Ascending aorta (tissue), 2 donors: ENCODE data around the gene GARIN3. TPM values are rescaled to one million over a fixed set of nuclear protein-coding genes. Genes with fewer than 3 reads are reported as not detected.
"Not testable (repeated sequence)": the region's sequence is repeated elsewhere in the genome, so short reads cannot be mapped to it uniquely, and the experiment has no call there.

ENCODE experiments used
- DNase-seq, 2 donors: peaks; one replicate each; pipeline ENCODE4 v3.0.0-alpha.2; 2019; ENCODE audit warnings: low spot score in 2 of 2
- H3K27ac ChIP-seq, 2 donors: fragments of 200-600 bp; sonication (generic); one replicate each; pipeline ENCODE4 v1.5.1; 2016 to 2017; ENCODE audit warnings: mild to moderate bottlenecking in 1 of 2
- H3K27me3 ChIP-seq: fragments of 200-600 bp; sonication (generic); one replicate; pipeline ENCODE4 v1.5.1; 2017
- H3K36me3 ChIP-seq, 2 donors: fragments of 200-600 bp; sonication (generic); one replicate each; pipeline ENCODE4 v1.5.1; 2016
- H3K4me1 ChIP-seq, 2 donors: fragments of 200-600 bp; sonication (generic); one replicate each; pipeline ENCODE4 v1.5.1; 2016 to 2017; ENCODE audit warnings: mild to moderate bottlenecking in 1 of 2
- H3K4me3 ChIP-seq, 2 donors: fragments of 200-600 bp; sonication (generic); one replicate each; pipeline ENCODE4 v1.5.1; 2016 to 2017; ENCODE audit warnings: mild to moderate bottlenecking in 1 of 2
- H3K9me3 ChIP-seq, 2 donors: fragments of 200-600 bp; sonication (generic); one replicate each; pipeline ENCODE4 v1.5.1; 2016
- CTCF ChIP-seq, 3 experiments: fragments of 200-600 bp in 2 of 3; fragments of 450-650 bp in 1 of 3; sonication (generic) in 2 of 3; IDR thresholded peaks; one replicate each; pipeline ENCODE4 v1.5.1; 2016 to 2019; ENCODE audit warnings: antibody characterized with exemption in 3 of 3, mild to moderate bottlenecking in 1 of 3, moderate library complexity in 1 of 3
- intact Hi-C: fragments of 100-400 bp; cut with DNase I; formaldehyde crosslinking; loops from one replicate; pipeline ENCODE4 v1.15.1; 2023
- total RNA-seq: library from RNA; depleted of rRNA; stranded (reverse); fragments of >200 nt; gene quantifications from one replicate; pipeline ENCODE4 v1.1.0, GENCODE V29; 2016

GARIN3 gene
- total RNA-seq, 1 donor from 2014 or later = not detected

- no peak for DNase-seq
- TF ChIP-seq CTCF (IDR thresholded peaks at IDR 0.05) = no peak
- Histone ChIP-seq H3K4me1 (no peaks in the 10 kb centered on the region), H3K4me3 (no peak overlapping the region), H3K27me3 (no peaks in the 10 kb centered on the region), H3K9me3 (no peaks in the 10 kb centered on the region), H3K36me3 (no peaks in the 10 kb centered on the region), H3K27ac (no peak overlapping the region)
- intact Hi-C loops = no loop called here
These were observed 46.2 kb upstream of the GARIN3 start for GRCh38 chr5:157212307-157212706.

- H3K4me1 ChIP-seq, H3K9me3 ChIP-seq, H3K27me3 ChIP-seq, H3K27ac ChIP-seq, H3K36me3 ChIP-seq, DNase-seq, intact Hi-C loops, H3K4me3 ChIP-seq: not testable (repeated sequence)
These were observed 44.6 kb upstream of the GARIN3 start for GRCh38 chr5:157210652-157211051.

- no peaks in the 10 kb centered on the region for H3K36me3 ChIP-seq
- no peak overlapping the region for H3K27ac ChIP-seq
- H3K4me3 ChIP-seq = no peak overlapping the region
- intact Hi-C loops = no loop called here
- no peak for DNase-seq
- no peaks in the 10 kb centered on the region for H3K27me3 ChIP-seq
- H3K9me3 ChIP-seq = no peaks in the 10 kb centered on the region
- no peak for TF ChIP-seq CTCF (IDR thresholded peaks at IDR 0.05)
- H3K4me1 ChIP-seq = no peaks in the 10 kb centered on the region
These were observed 39.6 kb upstream of the GARIN3 start for GRCh38 chr5:157205708-157206107.

- H3K4me3 ChIP-seq = no peak overlapping the region
- H3K27ac ChIP-seq = no peak overlapping the region
- no peaks in the 10 kb centered on the region for H3K9me3 ChIP-seq
- no peaks in the 10 kb centered on the region for H3K36me3 ChIP-seq
- TF ChIP-seq CTCF (IDR thresholded peaks at IDR 0.05) = no peak
- intact Hi-C loops = no loop called here
- H3K27me3 ChIP-seq = no peaks in the 10 kb centered on the region
- DNase-seq = no peak
- no peaks in the 10 kb centered on the region for H3K4me1 ChIP-seq
These were observed 38.7 kb upstream of the GARIN3 start for GRCh38 chr5:157204765-157205164.

GRCh38 chr5:157203417-157203816 is 37.4 kb upstream of the GARIN3 start:
- Histone ChIP-seq H3K4me1 (no peaks in the 10 kb centered on the region), H3K4me3 (no peak overlapping the region), H3K36me3 (no peaks in the 10 kb centered on the region), H3K27ac (no peak overlapping the region), H3K27me3 (no peaks in the 10 kb centered on the region), H3K9me3 (no peaks in the 10 kb centered on the region)
- intact Hi-C loops = no loop called here
- no peak for TF ChIP-seq CTCF (IDR thresholded peaks at IDR 0.05)
- DNase-seq = no peak

GRCh38 chr5:157201857-157202256 is 35.8 kb upstream of the GARIN3 start:
- Histone ChIP-seq H3K27ac (no peak overlapping the region), H3K36me3 (no peaks in the 10 kb centered on the region), H3K4me1 (no peaks in the 10 kb centered on the region), H3K9me3 (no peaks in the 10 kb centered on the region), H3K4me3 (no peak overlapping the region), H3K27me3 (no peaks in the 10 kb centered on the region)
- no peak for TF ChIP-seq CTCF (IDR thresholded peaks at IDR 0.05)
- DNase-seq = no peak
- intact Hi-C loops = no loop called here
